Mucosa of descending colon (tissue), 3 donors: ENCODE measurements around the gene CADPS. TPM values are rescaled to one million over a fixed set of nuclear protein-coding genes. Genes with fewer than 3 reads are reported as not detected.

ENCODE experiments used
- ATAC-seq: fragments of 200-7000 bp; cut with Tn5 transposase; one replicate; pipeline ENCODE4 v1.9.1; 2020; ENCODE audit warnings: mild to moderate bottlenecking, moderate library complexity
- DNase-seq, 3 donors: peaks; one replicate each; pipeline ENCODE4 v3.0.0-alpha.2; 2020
- H3K36me3 ChIP-seq: fragments of 200-600 bp; one replicate; pipeline ENCODE4 v1.8.0; 2021; ENCODE audit warnings: low read depth, mild to moderate bottlenecking
- H3K4me1 ChIP-seq: fragments of 200-600 bp; one replicate; pipeline ENCODE4 v1.8.0; 2021; ENCODE audit warnings: low read depth, mild to moderate bottlenecking
- H3K4me3 ChIP-seq: fragments of 200-600 bp; one replicate; pipeline ENCODE4 v1.8.0; 2021; ENCODE audit warnings: mild to moderate bottlenecking
- H3K9me3 ChIP-seq: fragments of 200-600 bp; one replicate; pipeline ENCODE4 v1.8.0; 2021; ENCODE audit warnings: mild to moderate bottlenecking
- CTCF ChIP-seq: fragments of 200-600 bp; IDR thresholded peaks from one replicate; pipeline ENCODE4 v1.8.0; 2022; ENCODE audit warnings: antibody characterized with exemption, mild to moderate bottlenecking
- intact Hi-C, 2 donors: fragments of 100-400 bp; cut with DNase I in 1 of 2; cut with micrococcal nuclease in 1 of 2; formaldehyde crosslinking; loops; one replicate each; pipeline versions ENCODE4 v1.11.0 to v1.11.1; 2022; cut with DNase I, micrococcal nuclease
- total RNA-seq, 3 donors: library from RNA; stranded (reverse); fragmentation: NEBNext Ultra II Directional in 2 of 3; extraction: Animal tissue kit (Norgen Biotek cat#: 25700) in 2 of 3; gene quantifications; one replicate each; pipeline versions ENCODE4 v1.2.1 to v1.2.4, GENCODE V29; 2021 to 2023
- donor health status: DM: no; HTN: no; CAD: no; lungs with moderate emphysema.
- donor health status: DM: no; HTN: no; CAD: no.
- donor health status: DM: no; HTN: yes; CAD: no.

Gene CADPS
- total RNA-seq, 3 donors from 2014 or later = 3.7 to 6.2 (median 6.1) TPM

- TF ChIP-seq CTCF = no peak
- Histone ChIP-seq H3K4me3 (no peak overlapping the region), H3K36me3 (no peaks in the 10 kb centered on the region), H3K4me1 (no peaks in the 10 kb centered on the region), H3K9me3 (no peaks in the 10 kb centered on the region)
- intact Hi-C loops = no loop called here
- ATAC-seq (no peak), DNase-seq (no peak)
These were observed 423.9 kb downstream of the CADPS start for GRCh38 chr3:62451211-62451887.

GRCh38 chr3:62446337-62446940 is 428.8 kb downstream of the CADPS start:
- ATAC-seq = no peak
- no peaks in the 10 kb centered on the region for H3K36me3 ChIP-seq
- no peaks in the 10 kb centered on the region for H3K9me3 ChIP-seq
- no peak for TF ChIP-seq CTCF
- no peak for DNase-seq
- H3K4me1 ChIP-seq = no peaks in the 10 kb centered on the region
- intact Hi-C loops = no loop called here
- no peak overlapping the region for H3K4me3 ChIP-seq

GRCh38 chr3:62445275-62445674 is 429.9 kb downstream of the CADPS start:
- H3K36me3 ChIP-seq = no peaks in the 10 kb centered on the region
- no peaks in the 10 kb centered on the region for H3K9me3 ChIP-seq
- intact Hi-C loops = no loop called here
- H3K4me3 ChIP-seq = no peak overlapping the region
- no peaks in the 10 kb centered on the region for H3K4me1 ChIP-seq
- DNase-seq = no peak
- no peak for ATAC-seq
- no peak for TF ChIP-seq CTCF

- Histone ChIP-seq H3K4me3 (no peak overlapping the region), H3K36me3 (no peaks in the 10 kb centered on the region), H3K9me3 (no peaks in the 10 kb centered on the region), H3K4me1 (no peaks in the 10 kb centered on the region)
- intact Hi-C loops = no loop called here
- ATAC-seq (no peak), DNase-seq (no peak)
- TF ChIP-seq CTCF = no peak
These were observed 435.2 kb downstream of the CADPS start for GRCh38 chr3:62439978-62440377.

- TF ChIP-seq CTCF = no peak
- no peaks in the 10 kb centered on the region for H3K9me3 ChIP-seq
- intact Hi-C loops = no loop called here
- no peaks in the 10 kb centered on the region for H3K36me3 ChIP-seq
- DNase-seq (no peak), ATAC-seq (no peak)
- H3K4me3 ChIP-seq = no peak overlapping the region
- H3K4me1 ChIP-seq = no peaks in the 10 kb centered on the region
These were observed 435.9 kb downstream of the CADPS start for GRCh38 chr3:62439176-62439813.
